HEK293 (cell line): ENCODE results near the gene SPRTN.
A peak's percentile ranks its signal among the peaks of the same experiment; 100 is the strongest.

Experiments used
- CTCF ChIP-seq: fragments of 450-650 bp; formaldehyde crosslinking; IDR thresholded peaks from 2 replicates; pipeline ENCODE4 v1.5.1; 2016; ENCODE audit warnings: missing biosample characterization, missing genetic modification characterization
- KLF16 ChIP-seq: fragments of 450-650 bp; formaldehyde crosslinking; IDR thresholded peaks from 2 replicates; pipeline ENCODE4 v1.5.1; 2017; ENCODE audit warnings: missing biosample characterization, missing genetic modification characterization
- KLF9 ChIP-seq: fragments of 450-650 bp; formaldehyde crosslinking; IDR thresholded peaks from 2 replicates; pipeline ENCODE4 v1.5.1; 2016; ENCODE audit warnings: missing biosample characterization, missing genetic modification characterization, low read depth
- MYNN ChIP-seq: fragments of 450-650 bp; formaldehyde crosslinking; IDR thresholded peaks from 2 replicates; pipeline ENCODE4 v1.5.1; 2016; ENCODE audit warnings: missing biosample characterization, missing genetic modification characterization, borderline replicate concordance
- SCRT1 ChIP-seq: fragments of 450-650 bp; formaldehyde crosslinking; IDR thresholded peaks from 2 replicates; pipeline ENCODE4 v1.5.1; 2016; ENCODE audit warnings: missing biosample characterization, missing genetic modification characterization, borderline replicate concordance
- YY2 ChIP-seq: fragments of 450-650 bp; formaldehyde crosslinking; IDR thresholded peaks from 2 replicates; pipeline ENCODE4 v1.5.1; 2016; ENCODE audit warnings: missing biosample characterization, missing genetic modification characterization
- ZBTB48 ChIP-seq: fragments of 450-650 bp; formaldehyde crosslinking; IDR thresholded peaks from 2 replicates; pipeline ENCODE4 v1.5.1; 2016; ENCODE audit warnings: missing biosample characterization, missing genetic modification characterization
- ZBTB49 ChIP-seq: fragments of 450-650 bp; formaldehyde crosslinking; IDR thresholded peaks from 2 replicates; pipeline ENCODE4 v1.5.1; 2016; ENCODE audit warnings: missing biosample characterization, missing genetic modification characterization, low read depth
- ZNF146 ChIP-seq: fragments of 450-650 bp; formaldehyde crosslinking; IDR thresholded peaks from 2 replicates; pipeline ENCODE4 v1.5.1; 2016; ENCODE audit warnings: missing biosample characterization, missing genetic modification characterization
- ZNF274 ChIP-seq, 2 experiments: fragments of 200-500 bp in 1 of 2; fragments of 450-650 bp in 1 of 2; sonication (Bioruptor generic) in 1 of 2; formaldehyde crosslinking in 1 of 2; IDR thresholded peaks; 2 replicates each; pipeline versions ENCODE4 v1.5.1 to v1.6.1; 2014 to 2016; ENCODE audit warnings: borderline replicate concordance in 1 of 2, inconsistent platforms in 1 of 2, low read length in 1 of 2, missing biosample characterization in 1 of 2, missing genetic modification characterization in 1 of 2
- ZNF549 ChIP-seq: fragments of 450-650 bp; IDR thresholded peaks from 2 replicates; pipeline ENCODE4 v1.5.1; 2018; ENCODE audit warnings: missing biosample characterization, missing genetic modification characterization, mild to moderate bottlenecking, inconsistent platforms, moderate library complexity
- ZNF580 ChIP-seq: fragments of 450-650 bp; formaldehyde crosslinking; IDR thresholded peaks from 2 replicates; pipeline ENCODE4 v1.5.1; 2016; ENCODE audit warnings: missing biosample characterization, missing genetic modification characterization
- TF ChIP-seq, protein P1 (sequence below): fragments of 450-650 bp; formaldehyde crosslinking; IDR thresholded peaks from 2 replicates; pipeline ENCODE4 v1.5.1; 2017; ENCODE audit warnings: missing biosample characterization, missing genetic modification characterization

DNA sequence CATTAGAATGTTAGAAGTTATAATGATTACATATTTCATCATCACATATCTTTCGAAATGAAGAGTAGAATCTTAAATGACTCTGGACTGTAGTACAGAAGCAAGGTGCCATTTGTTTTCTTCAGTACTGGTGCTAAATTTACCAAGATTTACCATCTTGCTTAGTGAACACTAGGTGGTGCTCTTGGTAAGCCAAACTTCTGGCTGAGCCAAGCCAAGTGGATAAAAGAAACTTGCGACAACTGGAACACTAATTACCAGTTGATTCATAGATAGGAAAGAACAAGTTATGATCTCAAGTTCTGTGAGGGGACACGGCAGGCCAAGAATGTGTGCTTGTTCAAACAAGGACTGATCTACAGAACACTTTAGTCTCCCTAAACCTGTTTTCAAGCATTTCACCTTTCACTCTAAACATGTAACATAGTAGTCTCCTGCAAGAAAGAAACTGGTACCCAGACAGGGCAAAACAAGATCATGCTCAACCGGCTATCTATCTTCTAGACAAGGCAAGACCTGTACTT is 19.8 kb downstream of the SPRTN start:
- TF ChIP-seq KLF9 (tag by site-specific recombination) (no peak), MYNN (tag by site-specific recombination) (no peak), CTCF (tag by site-specific recombination) (peak; percentile 80), ZBTB48 (tag by site-specific recombination) (no peak), ZNF274 (IDR thresholded peaks at IDR 0.05; ENCODE audit: low read length) (no peak), ZNF274 (tag by site-specific recombination; IDR thresholded peaks at IDR 0.05; ENCODE audit: borderline replicate concordance) (no peak), KLF16 (no peak), YY2 (tag by site-specific recombination) (no peak), ZNF549 (tag by site-specific recombination) (no peak), ZNF146 (tag by site-specific recombination) (no peak), ZNF580 (tag by site-specific recombination) (no peak), ZBTB49 (tag by site-specific recombination) (no peak), SCRT1 (tag by site-specific recombination) (peak; percentile 89)
- TF ChIP-seq, protein P1, sequence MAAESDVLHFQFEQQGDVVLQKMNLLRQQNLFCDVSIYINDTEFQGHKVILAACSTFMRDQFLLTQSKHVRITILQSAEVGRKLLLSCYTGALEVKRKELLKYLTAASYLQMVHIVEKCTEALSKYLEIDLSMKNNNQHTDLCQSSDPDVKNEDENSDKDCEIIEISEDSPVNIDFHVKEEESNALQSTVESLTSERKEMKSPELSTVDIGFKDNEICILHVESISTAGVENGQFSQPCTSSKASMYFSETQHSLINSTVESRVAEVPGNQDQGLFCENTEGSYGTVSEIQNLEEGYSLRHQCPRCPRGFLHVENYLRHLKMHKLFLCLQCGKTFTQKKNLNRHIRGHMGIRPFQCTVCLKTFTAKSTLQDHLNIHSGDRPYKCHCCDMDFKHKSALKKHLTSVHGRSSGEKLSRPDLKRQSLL (tag by site-specific recombination): peak; percentile 9; the same call in 1 of the 2 replicates
